H1 (cell line): ENCODE data around the gene VRK2. TPM values are rescaled to one million over a fixed set of nuclear protein-coding genes. Genes with fewer than 3 reads are reported as not detected.

Experiments used
- BACH1 ChIP-seq: IDR thresholded peaks from 2 replicates; pipeline ENCODE4 v1.6.1; 2012; ENCODE audit warnings: low read length, improper control_type of control experiment
- SIX5 ChIP-seq: IDR thresholded peaks from 2 replicates; pipeline ENCODE4 v1.6.1; 2011; ENCODE audit warnings: mild to moderate bottlenecking, low read depth, low read length
- polyA plus RNA-seq, 7 experiments: library from polyadenylated mRNA; depleted of rRNA in 3 of 7; stranded (reverse) in 5 of 7; unstranded in 2 of 7; fragments of >200 nt in 5 of 7; fragments of 200-250 nt in 2 of 7; gene quantifications; 1 replicate in 5 of 7; 2 replicates in 1 of 7; 4 replicates in 1 of 7; pipeline versions ENCODE4 v1.2.1 to v1.2.3, GENCODE V29; 2011 to 2013; ENCODE audit warnings: missing spikeins in 2 of 7, mixed read lengths in 2 of 7
- total RNA-seq: library from RNA; stranded (reverse); fragmentation: NEBNext Ultra II Directional; extraction: Animal tissue kit (Norgen Biotek cat#: 25700); gene quantifications from 2 replicates; pipeline ENCODE4 v1.2.1, GENCODE V29; 2021

The VRK2 gene
- total and polyA plus RNA-seq, 2 of the 8 experiments (the other 6 are each of a cell fraction or from before 2014, with no cell fraction given), result 7.6 to 27.8 TPM

GRCh38 chr2:58055033-58055786, 8.6 kb downstream of the VRK2 start (continued):
- TF ChIP-seq SIX5 (no peak), BACH1 (no peak)
